HuH-7.5 (cell line): ENCODE results near the gene EXOC1L.

ENCODE experiments used
- DNase-seq: peaks from one replicate; pipeline ENCODE4 v3.0.0; 2011; ENCODE audit warnings: low spot score

EXOC1L gene

DNA sequence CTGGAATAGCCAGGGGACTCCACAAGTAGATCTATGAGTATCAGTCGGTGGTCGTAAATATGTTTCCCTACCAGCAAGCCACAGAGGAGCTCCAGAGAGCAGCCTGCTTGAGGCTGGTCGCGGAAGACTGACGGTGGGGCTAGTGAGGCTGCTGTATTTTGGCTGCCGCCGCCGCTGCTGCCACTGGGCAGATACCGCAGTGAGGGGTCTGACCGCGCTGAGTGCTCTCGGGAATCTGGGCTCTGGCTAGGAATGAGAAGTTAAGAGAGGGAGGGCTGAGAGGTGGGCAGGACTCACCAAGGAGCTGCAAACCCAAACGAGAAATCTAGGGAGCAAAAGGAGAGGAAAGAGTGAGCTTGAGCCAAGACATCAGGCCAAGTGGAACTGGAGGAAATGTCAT is at the start of gene EXOC1L:
Gene EXOC1L, plus strand, starts transcription at position 157 of the 400 bp plus-strand sequence. Its CDS starts 237 bp downstream, at position 394.
- no peak for DNase-seq

DNA sequence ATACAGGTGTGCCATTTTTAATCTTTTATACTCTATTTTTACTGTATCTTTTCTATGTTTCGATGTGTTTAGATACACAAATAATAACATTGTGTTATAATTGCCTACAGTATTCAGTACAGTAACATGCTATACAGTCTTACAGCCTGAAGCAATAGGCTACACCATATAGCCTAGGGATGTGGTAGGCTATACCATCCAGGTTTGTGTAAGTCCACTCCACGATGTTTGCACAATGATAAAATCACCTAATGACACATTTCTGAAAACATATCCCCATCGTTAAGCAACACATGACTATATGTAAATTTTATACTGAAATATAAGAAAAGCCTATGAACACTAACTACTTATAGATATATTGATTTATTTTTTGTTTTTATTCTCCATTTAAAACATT is 48.9 kb upstream of the EXOC1L start:
- DNase-seq: no peak

DNA sequence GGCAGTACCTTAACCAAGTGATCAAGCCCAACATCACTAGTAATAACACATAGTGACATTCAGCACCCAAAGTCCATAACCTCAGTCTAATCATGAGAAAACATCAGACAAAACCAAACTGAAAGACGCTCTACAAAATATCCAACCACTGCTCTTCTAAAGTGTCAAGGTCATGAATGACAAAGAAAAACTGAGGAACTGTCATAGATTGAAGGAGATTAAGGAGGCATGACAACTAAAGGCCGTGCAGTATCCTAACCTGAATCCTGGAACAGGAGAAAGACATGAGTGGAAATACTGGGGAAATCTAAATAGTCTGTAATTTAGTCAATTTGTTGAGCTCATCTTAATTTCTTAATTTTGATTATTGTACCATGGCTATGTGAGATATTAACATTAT is 38.2 kb upstream of the EXOC1L start:
- DNase-seq: no peak

GRCh38 chr4:55781812-55782211 is 37.8 kb upstream of the EXOC1L start:
- DNase-seq: no peak

DNA sequence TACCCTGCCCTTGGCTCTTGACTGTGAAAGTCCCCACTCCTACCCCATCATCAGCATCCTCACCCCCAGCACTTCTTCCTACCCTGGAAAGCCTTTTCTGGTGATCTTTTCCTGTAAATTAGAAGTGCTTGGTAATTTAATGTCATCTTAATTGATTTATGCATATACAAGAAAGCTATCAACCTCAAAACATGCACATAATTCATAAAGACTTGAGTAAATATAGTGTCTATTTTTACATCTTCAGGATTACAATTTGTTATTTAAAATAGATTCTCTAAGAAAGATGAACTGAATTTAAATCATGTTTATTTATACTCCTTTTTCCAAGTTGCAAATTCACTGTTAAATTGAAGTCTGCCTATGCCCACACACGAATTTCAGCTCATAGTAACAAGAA is 36.0 kb upstream of the EXOC1L start:
- no peak for DNase-seq

GRCh38 chr4:55784747-55785146 is 34.8 kb upstream of the EXOC1L start:
- DNase-seq: no peak

GRCh38 chr4:55791666-55792065 is 27.9 kb upstream of the EXOC1L start:
- DNase-seq: no peak

- no peak for DNase-seq
Measured at GRCh38 chr4:55793479-55793878, 26.1 kb upstream of the EXOC1L start.

- no peak for DNase-seq
Measured at GRCh38 chr4:55794053-55794452, 25.5 kb upstream of the EXOC1L start.

GRCh38 chr4:55795341-55795740 is 24.2 kb upstream of the EXOC1L start:
- no peak for DNase-seq

GRCh38 chr4:55801498-55801897 is 18.1 kb upstream of the EXOC1L start:
- DNase-seq: no peak

DNA sequence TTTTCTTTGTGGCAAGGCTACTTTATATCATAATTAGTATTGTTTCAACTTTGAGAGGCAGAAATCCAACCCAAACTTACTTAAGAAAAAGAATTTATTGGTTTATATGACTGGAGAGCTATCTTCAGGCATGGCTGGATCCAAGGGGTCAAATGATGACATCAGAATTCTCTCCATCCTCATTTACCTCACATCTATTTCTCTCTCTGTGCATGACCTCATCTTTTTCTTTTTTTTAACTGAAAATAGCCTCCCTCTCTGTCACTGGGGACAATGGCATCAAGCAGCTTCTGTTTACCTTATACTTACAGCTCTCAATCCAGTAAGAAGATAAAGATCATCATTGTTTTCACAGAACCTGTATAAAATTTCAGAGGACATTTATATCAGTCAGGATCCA is 12.0 kb upstream of the EXOC1L start:
- DNase-seq: no peak

- DNase-seq: no peak
Measured at GRCh38 chr4:55808186-55808585, 11.4 kb upstream of the EXOC1L start.

GRCh38 chr4:55808632-55809031 is 11.0 kb upstream of the EXOC1L start:
- DNase-seq: no peak

- DNase-seq: no peak
Measured at GRCh38 chr4:55817691-55818090, 1.9 kb upstream of the EXOC1L start.

- DNase-seq: no peak
Measured at GRCh38 chr4:55820279-55820678, 689 bp downstream of the EXOC1L start.

- no peak for DNase-seq
Measured at GRCh38 chr4:55822329-55822728, 2.7 kb downstream of the EXOC1L start.

GRCh38 chr4:55824865-55825264 is 5.3 kb downstream of the EXOC1L start:
- DNase-seq: no peak

DNA sequence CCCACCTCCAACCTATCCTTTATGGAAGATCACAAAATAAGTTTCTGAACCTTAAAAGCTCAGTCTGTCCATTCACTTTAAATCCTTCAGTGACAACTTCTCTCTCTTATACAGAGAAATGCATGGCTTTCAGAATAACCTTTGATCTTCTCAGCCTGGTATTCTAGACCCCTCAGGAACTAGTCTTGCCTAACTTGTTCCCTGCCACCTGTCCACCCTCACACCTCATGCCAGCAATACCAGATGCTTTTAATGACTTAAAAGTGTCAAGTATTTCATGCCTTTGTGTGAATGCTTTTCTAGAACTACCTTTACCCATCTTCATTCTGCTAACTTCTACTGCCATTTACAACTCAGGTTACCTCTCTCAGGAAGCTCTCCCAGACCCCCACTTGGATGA is 7.4 kb downstream of the EXOC1L start:
- no peak for DNase-seq

- no peak for DNase-seq
Measured at GRCh38 chr4:55827582-55827981, 8.0 kb downstream of the EXOC1L start.

GRCh38 chr4:55830048-55830447 is 10.5 kb downstream of the EXOC1L start:
- DNase-seq: no peak

- no peak for DNase-seq
Measured at GRCh38 chr4:55830716-55831115, 11.1 kb downstream of the EXOC1L start.

GRCh38 chr4:55834086-55834795 is 14.7 kb downstream of the EXOC1L start:
- no peak for DNase-seq

GRCh38 chr4:55837903-55838302 is 18.3 kb downstream of the EXOC1L start:
- DNase-seq: no peak
